Measurements from ENCODE around the gene SLC35A5. TPM values are rescaled to one million over a fixed set of nuclear protein-coding genes. Genes with fewer than 3 reads are reported as not detected.

The SLC35A5 gene
- total and polyA plus RNA-seq, 9 of the 15 experiments (the other 6 are each of a cell fraction or from before 2014, with no cell fraction given), result 4.0 to 13.0 (median 9.7) TPM

- Histone ChIP-seq H3K9me1 (ENCODE audit: control insufficient read depth, insufficient read depth, low read length) (no peaks in the 10 kb centered on the region), H4K20me1 (replicated peaks; ENCODE audit: control insufficient read depth, insufficient read depth, low read length) (no peaks in the 10 kb centered on the region), H3K79me2 (ENCODE audit: control insufficient read depth, insufficient read depth, low read length) (no peaks in the 10 kb centered on the region), H3K9me3 (replicated peaks; ENCODE audit: control insufficient read depth, insufficient read depth, low read depth, low read length) (no peaks in the 10 kb centered on the region), H3K4me1 (replicated peaks in 1 of 2; ENCODE audit: control insufficient read depth in 2 of 2, insufficient read depth in 2 of 2, low read length in 2 of 2) (no peaks in the 10 kb centered on the region), H3K4me3 (no peak overlapping the region), H3K9ac (ENCODE audit: insufficient read depth in 1 of 2, low read depth in 2 of 2, low read length in 2 of 2) (no peak overlapping the region), H3K4me2 (ENCODE audit: insufficient read depth, low read length) (no peak overlapping the region), H3K27ac (ENCODE audit: extremely low read depth, low read depth, low read length) (no peak overlapping the region), H3K27me3 (ENCODE audit: control insufficient read depth in 2 of 2, insufficient read depth in 2 of 2, low read length in 2 of 2) (no peaks in the 10 kb centered on the region), H2AFZ (ENCODE audit: low read depth, low read length) (no peak overlapping the region), H3K36me3 (ENCODE audit: control insufficient read depth, insufficient read depth, low read length) (no peaks in the 10 kb centered on the region)
- ChIA-PET POLR2A (interaction anchor here (0.6 kb wide), 1 partner anchor 464 kb away, joined by 3 read pairs; no protein-coding TSS in a partner anchor), CTCF (ENCODE audit: low intra/inter-chr PET ratio) (no interaction called here)
- FAIRE-seq, result no peak
- ATAC-seq, result no peak
- BruUV-seq (replicated peaks), result no TSS peak
- in situ Hi-C loops (cut with MboI), result loop anchor here (25.0 kb wide), 1 partner anchor 692 kb away; no protein-coding TSS in a partner anchor
- intact Hi-C loops (cut with micrococcal nuclease), result no loop called here
- no peak for DNase-seq (ENCODE audit: extremely low read depth in 1 of 4, low spot score in 3 of 4)
- 67% methylated on average over 2 of the region's 2 CpGs for WGBS (ENCODE audit: insufficient coverage, low coverage, missing lambda C conversion rate)
- TF ChIP-seq DMBX1 (CRISPR knock-in tag; IDR thresholded peaks at IDR 0.05; ENCODE audit: borderline replicate concordance), result no peak
- TF ChIP-seq ZBED1 (IDR thresholded peaks at IDR 0.05), result no peak
- TF ChIP-seq IRF1 (CRISPR knock-in tag; IDR thresholded peaks at IDR 0.05; ENCODE audit: borderline replicate concordance), result no peak
- no peak for TF ChIP-seq HDAC8 (tag; IDR thresholded peaks at IDR 0.05)
- TF ChIP-seq, protein P1, sequence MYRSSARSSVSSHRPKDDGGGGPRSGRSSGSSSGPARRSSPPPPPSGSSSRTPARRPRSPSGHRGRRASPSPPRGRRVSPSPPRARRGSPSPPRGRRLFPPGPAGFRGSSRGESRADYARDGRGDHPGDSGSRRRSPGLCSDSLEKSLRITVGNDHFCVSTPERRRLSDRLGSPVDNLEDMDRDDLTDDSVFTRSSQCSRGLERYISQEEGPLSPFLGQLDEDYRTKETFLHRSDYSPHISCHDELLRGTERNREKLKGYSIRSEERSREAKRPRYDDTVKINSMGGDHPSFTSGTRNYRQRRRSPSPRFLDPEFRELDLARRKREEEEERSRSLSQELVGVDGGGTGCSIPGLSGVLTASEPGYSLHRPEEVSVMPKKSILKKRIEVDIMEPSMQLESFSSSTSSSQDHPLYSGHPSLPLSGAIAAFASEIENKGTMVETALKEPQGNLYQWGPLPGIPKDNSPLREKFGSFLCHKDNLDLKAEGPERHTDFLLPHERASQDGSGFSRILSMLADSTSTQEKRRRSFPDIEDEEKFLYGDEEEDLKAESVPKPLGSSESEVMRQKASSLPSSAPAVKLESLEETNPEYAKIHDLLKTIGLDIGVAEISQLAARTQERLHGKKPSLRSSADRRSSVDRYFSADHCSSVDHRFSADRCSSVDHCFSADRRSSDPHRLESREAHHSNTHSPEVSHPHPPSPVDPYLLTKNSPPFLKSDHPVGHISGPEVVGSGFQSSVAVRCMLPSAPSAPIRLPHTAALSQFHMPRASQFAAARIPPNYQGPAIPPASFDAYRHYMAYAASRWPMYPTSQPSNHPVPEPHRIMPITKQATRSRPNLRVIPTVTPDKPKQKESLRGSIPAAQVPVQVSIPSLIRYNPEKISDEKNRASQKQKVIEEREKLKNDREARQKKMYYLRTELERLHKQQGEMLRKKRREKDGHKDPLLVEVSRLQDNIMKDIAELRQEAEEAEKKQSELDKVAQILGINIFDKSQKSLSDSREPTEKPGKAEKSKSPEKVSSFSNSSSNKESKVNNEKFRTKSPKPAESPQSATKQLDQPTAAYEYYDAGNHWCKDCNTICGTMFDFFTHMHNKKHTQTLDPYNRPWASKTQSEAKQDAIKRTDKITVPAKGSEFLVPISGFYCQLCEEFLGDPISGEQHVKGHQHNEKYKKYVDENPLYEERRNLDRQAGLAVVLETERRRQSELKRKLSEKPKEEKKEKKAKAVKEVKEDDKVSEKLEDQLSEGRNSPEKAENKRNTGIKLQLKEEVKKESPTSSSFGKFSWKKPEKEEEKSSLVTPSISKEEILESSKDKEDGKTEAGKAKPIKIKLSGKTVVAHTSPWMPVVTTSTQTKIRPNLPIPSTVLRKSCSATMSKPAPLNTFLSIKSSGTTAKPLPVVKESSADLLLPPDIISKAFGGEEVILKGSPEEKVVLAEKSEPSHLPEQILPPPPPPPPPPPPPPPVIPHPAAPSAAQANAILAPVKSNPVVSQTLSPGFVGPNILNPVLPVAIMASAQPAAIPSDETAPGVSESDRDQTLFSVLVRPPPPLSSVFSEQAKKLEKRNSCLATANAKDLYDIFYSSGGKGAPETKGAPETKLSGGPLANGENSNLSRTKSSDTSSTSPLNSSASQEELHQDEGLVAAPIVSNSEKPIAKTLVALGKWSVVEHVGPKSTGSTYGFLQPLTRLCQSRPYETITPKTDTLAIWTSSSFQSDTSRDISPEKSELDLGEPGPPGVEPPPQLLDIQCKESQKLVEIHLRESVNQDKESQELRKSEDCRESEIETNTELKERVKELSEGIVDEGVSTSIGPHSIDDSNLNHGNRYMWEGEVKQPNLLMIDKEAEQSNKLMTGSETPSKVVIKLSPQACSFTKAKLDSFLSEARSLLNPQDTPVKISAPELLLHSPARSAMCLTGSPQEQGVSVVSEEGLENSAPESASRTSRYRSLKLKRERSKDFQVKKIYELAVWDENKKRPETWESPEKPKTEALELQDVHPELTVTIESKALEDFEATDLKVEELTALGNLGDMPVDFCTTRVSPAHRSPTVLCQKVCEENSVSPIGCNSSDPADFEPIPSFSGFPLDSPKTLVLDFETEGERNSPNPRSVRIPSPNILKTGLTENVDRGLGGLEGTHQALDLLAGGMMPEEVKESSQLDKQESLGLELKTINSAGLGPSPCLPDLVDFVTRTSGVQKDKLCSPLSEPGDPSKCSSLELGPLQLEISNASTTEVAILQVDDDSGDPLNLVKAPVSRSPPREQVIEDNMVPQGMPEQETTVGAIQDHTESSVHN (IDR thresholded peaks at IDR 0.05; ENCODE audit: borderline replicate concordance in 1 of 2, low read depth in 1 of 2), result no peak
- no peak for TF ChIP-seq NFIX (CRISPR knock-in tag; IDR thresholded peaks at IDR 0.05; ENCODE audit: low read depth)
- no peak for TF ChIP-seq RBM17 (IDR thresholded peaks at IDR 0.05; ENCODE audit: borderline replicate concordance, low read depth, low read length)
- no peak for TF ChIP-seq BCOR (IDR thresholded peaks at IDR 0.05)
- TF ChIP-seq HCFC1 (IDR thresholded peaks at IDR 0.05; ENCODE audit: low read depth, low read length), result no peak
- no peak for TF ChIP-seq NBN (IDR thresholded peaks at IDR 0.05; ENCODE audit: low read depth)
- TF ChIP-seq RBBP5 (IDR thresholded peaks at IDR 0.05; ENCODE audit: borderline replicate concordance, insufficient read depth, low read length, poor library complexity, severe bottlenecking), result no peak
- no peak for TF ChIP-seq MXI1 (IDR thresholded peaks at IDR 0.05; ENCODE audit: low read depth, low read length)
These were observed 33.0 kb downstream of the SLC35A5 start for GRCh38 chr3:112594856-112595255.

All from K562 (cell line).